GM21576 (cell line): ENCODE measurements around the gene GTPBP8.

ENCODE experiments used
- ATAC-seq: cut with Tn5 transposase; IDR thresholded peaks from one replicate; pipeline ENCODE4 v1.9.1; 2021; ENCODE audit warnings: mild to moderate bottlenecking, moderate library complexity; ENCODE audit not compliant: unreplicated experiment

The GTPBP8 gene

GRCh38 chr3:112990672-112991602, at the start of gene GTPBP8:
Gene GTPBP8, plus strand, starts transcription at chr3:112990984. Its CDS starts 16 bp downstream, at chr3:112991000.
- ATAC-seq = peak; percentile 91

- no peak for ATAC-seq
Measured at GRCh38 chr3:112948346-112948838, 42.4 kb upstream of the GTPBP8 start.

DNA sequence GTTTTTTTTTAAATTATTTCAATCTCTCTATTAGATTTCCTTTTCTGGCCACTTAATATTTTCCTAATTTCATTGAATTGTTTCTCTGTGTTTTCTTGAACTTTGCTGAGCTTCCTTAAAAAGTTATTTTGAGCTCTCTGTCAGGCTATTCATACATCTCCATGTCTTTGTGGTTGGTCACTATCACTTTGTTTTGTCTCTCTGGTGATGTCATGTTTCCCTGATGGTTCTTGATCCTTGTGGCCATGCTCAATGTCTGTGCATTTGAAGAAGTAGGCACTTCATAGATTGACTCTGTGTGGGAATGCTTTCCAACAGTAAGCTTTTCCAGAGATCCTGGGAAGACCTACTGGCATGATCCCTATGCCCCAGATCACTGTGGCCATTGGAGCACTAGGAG, 34.4 kb upstream of the GTPBP8 start:
- ATAC-seq = no peak

GRCh38 chr3:112958811-112959560, 31.8 kb upstream of the GTPBP8 start:
- ATAC-seq = peak; percentile 90

- ATAC-seq = no peak
Measured at GRCh38 chr3:112963683-112964082, 27.1 kb upstream of the GTPBP8 start.

- no peak for ATAC-seq
Measured at GRCh38 chr3:112965656-112966055, 25.1 kb upstream of the GTPBP8 start.

- ATAC-seq = no peak
Measured at GRCh38 chr3:112966633-112967032, 24.2 kb upstream of the GTPBP8 start.

GRCh38 chr3:112967425-112967824, 23.4 kb upstream of the GTPBP8 start:
- no peak for ATAC-seq

GRCh38 chr3:112967828-112968227, 23.0 kb upstream of the GTPBP8 start:
- no peak for ATAC-seq

DNA sequence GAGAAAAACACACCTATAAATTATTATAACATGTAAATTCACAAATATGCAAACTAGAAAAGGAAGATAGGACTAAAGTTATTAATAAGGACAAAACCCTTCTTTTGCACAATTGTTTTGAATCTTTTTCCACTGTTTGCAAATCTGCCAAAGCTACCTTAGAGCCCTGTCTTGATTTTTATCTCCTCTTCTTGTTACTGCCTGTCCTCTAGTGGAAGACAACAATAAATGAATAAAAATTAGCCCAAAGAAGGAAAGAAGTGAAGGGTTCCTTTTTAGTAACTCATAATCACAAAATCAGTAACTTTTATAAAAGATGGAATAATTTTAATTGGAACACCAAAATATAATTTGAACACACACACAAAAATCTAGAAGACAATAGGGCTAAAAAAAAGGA, 18.6 kb upstream of the GTPBP8 start:
- no peak for ATAC-seq

DNA sequence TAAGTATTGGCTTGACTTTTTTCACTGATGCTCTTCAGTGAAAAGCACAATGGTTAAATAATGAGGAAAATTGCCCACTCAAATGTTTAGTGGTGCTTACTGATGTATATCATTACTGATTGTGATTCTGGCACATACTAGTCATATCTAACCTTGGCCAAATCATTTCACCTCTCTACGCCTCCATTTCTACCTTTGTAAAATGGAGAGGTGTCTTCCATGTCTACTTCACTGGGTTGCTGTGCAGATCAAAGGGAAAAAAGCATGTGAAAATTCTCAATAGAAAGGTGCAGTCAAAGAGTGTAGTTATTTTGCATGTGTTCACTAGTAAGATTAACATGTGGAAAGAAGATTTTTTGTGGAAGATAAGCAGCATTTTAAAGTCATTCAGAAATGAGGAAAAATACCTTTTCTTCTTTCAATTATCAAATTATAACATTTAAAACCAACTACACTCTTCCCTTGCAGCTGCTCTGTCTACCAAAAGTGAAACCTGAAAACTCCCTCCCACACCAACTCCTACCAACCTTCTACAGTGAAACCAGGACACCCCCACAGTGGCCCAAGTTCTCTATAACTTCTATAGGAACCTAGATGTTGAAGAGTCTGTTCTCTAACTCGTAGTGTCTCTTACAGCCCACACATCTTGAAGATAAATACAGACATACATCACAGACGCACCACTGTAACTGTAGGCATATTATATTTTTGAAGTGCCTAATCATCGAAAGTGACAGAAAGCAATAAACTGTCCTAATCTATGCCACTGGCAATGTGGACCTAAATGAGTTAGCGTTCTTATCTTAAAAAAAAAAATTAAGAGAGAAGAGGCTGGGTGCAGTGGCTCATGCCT, 17.2 kb upstream of the GTPBP8 start:
- peak; percentile 85 for ATAC-seq

GRCh38 chr3:112974178-112974517, 16.6 kb upstream of the GTPBP8 start:
- peak; percentile 18 for ATAC-seq

DNA sequence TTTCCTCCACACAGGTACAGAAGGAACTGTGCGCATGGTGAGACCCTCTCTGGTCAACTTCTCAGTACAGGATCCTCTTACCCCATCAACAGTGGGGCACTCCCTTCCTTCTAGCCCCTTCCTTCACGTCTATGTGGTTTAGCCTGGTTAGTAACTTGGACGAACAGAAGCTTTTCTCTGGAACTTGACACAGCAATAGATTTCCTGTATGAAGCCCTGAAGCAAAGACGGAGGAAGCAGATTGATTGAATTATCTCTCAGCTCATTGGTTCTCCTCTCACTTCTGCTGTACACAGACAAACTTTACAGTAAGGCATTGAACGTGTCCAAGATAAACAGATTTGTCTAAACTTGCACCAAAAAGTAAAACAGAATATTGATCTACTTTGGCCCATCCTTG, 15.9 kb upstream of the GTPBP8 start, which contains the start of gene CD200R1:
Gene CD200R1 (minus strand): TSS at position 210 of the 400 bp plus-strand sequence. CDS start 246 bp downstream, outside the sequence.
- no peak for ATAC-seq

GRCh38 chr3:112976001-112976400, 14.8 kb upstream of the GTPBP8 start:
- ATAC-seq = no peak

DNA sequence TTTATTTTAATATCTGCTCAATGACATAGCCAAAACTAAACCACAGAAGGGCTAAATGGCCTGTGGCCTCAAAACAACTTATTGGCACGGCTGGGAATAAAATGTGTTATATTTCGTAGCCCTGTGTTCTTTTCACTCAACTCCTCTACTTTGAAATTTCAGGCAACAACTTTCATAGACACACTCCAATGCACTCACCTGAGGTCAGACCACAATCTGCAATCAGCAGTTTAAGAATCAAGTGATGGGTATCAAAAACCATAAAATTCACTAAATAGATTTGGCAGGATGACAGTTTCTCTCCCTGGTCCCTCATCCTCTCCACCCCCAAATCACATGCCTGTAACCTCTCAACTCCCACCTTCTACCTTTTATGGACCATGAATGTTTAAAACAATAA, 13.8 kb upstream of the GTPBP8 start:
- no peak for ATAC-seq

- no peak for ATAC-seq
Measured at GRCh38 chr3:112979244-112979832, 11.4 kb upstream of the GTPBP8 start.

DNA sequence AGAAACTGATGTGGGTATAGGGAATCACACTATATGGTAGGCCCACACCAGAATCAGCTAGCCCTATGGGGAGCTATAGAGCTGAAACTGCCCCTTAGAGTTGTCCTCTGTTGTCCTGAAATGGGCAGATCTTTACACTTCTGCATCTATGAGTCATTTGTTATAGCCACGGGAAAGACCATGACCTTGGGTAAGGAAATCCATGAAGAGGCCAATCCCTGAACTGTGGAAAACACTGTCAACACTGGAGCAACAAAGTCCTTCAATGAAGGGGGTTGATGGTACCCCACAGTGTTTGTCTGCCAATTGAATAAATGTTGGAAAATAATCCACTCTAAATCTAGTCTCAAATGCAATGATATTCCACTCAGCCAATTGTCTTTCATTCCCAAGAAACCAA, 10.7 kb upstream of the GTPBP8 start:
- ATAC-seq = no peak

- no peak for ATAC-seq
Measured at GRCh38 chr3:112982710-112983109, 8.1 kb upstream of the GTPBP8 start.

GRCh38 chr3:112984485-112984884, 6.3 kb upstream of the GTPBP8 start:
- ATAC-seq = no peak

DNA sequence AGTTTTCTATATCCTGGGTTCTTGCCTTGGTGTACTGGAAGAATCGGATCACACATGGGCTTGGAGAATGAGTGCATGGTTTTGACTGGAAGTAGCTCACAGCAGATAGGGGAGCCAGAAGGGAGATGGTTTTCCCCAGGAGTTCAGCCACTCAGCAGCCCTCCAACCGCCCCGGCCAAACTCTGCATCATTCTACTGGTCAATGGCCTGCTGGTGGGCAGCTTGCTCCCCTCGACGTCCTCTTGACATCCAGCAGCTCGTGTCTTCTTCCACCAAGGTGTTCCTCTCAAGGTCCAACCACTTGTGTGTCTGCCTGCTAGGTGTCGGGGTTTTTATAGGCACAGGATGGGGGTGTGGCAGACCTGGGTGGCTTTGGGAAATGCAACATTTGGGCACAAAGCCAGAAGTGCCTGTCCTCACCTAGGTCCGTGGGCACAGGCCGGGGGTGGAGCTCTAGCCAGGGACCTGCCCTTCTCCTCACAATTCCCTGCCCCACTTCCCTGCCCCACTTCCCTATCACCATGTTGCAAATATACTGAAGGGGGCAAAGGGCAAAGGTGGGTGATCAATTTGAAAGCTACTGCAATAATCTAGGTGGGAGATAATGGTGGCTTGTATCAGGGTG, 3.0 kb upstream of the GTPBP8 start:
- no peak for ATAC-seq
